ENCODE results near the gene SLC9A9.
A peak's percentile ranks its signal among the peaks of the same experiment; 100 is the strongest.

Gene SLC9A9

GRCh38 chr3:143771258-143771657 lies 77.0 kb downstream of the SLC9A9 start:
- no peak overlapping the region for H3K27ac ChIP-seq
- no peak for TF ChIP-seq CTCF (IDR thresholded peaks at IDR 0.05; ENCODE audit: low read depth, low read length)
- DNase-seq, result no peak
- H3K27me3 ChIP-seq (ENCODE audit: insufficient read depth, low read depth, severe bottlenecking), result no peaks in the 10 kb centered on the region
- H3K4me3 ChIP-seq (ENCODE audit: low read depth, low read length), result no peak overlapping the region
- no peaks in the 10 kb centered on the region for H3K9me3 ChIP-seq (ENCODE audit: severe bottlenecking)
- no peaks in the 10 kb centered on the region for H3K36me3 ChIP-seq

GRCh38 chr3:143770391-143770790 lies 77.9 kb downstream of the SLC9A9 start:
- Histone ChIP-seq H3K9me3 (ENCODE audit: severe bottlenecking) (no peaks in the 10 kb centered on the region), H3K4me3 (ENCODE audit: low read depth, low read length) (no peak overlapping the region), H3K36me3 (no peaks in the 10 kb centered on the region), H3K27ac (no peak overlapping the region), H3K27me3 (ENCODE audit: insufficient read depth, low read depth, severe bottlenecking) (no peaks in the 10 kb centered on the region)
- no peak for TF ChIP-seq CTCF (IDR thresholded peaks at IDR 0.05; ENCODE audit: low read depth, low read length)
- DNase-seq, result no peak

GRCh38 chr3:143769616-143770015 lies 78.7 kb downstream of the SLC9A9 start:
- no peak overlapping the region for H3K4me3 ChIP-seq (ENCODE audit: low read depth, low read length)
- TF ChIP-seq CTCF (IDR thresholded peaks at IDR 0.05; ENCODE audit: low read depth, low read length), result no peak
- no peak overlapping the region for H3K27ac ChIP-seq
- H3K9me3 ChIP-seq (ENCODE audit: severe bottlenecking), result no peaks in the 10 kb centered on the region
- no peak for DNase-seq
- no peaks in the 10 kb centered on the region for H3K27me3 ChIP-seq (ENCODE audit: insufficient read depth, low read depth, severe bottlenecking)
- H3K36me3 ChIP-seq, result no peaks in the 10 kb centered on the region

- no peak overlapping the region for H3K4me3 ChIP-seq (ENCODE audit: low read depth, low read length)
- no peaks in the 10 kb centered on the region for H3K27me3 ChIP-seq (ENCODE audit: insufficient read depth, low read depth, severe bottlenecking)
- H3K9me3 ChIP-seq (ENCODE audit: severe bottlenecking), result peaks cover 7% of the 10 kb centered on the region
- no peak overlapping the region for H3K27ac ChIP-seq
- TF ChIP-seq CTCF (IDR thresholded peaks at IDR 0.05; ENCODE audit: low read depth, low read length), result no peak
- no peaks in the 10 kb centered on the region for H3K36me3 ChIP-seq
- DNase-seq, result no peak
These were observed 83.4 kb downstream of the SLC9A9 start for GRCh38 chr3:143764840-143765239.

- 0 out of 2 replicates have a peak, but pooled peaks have one; percentile 14 for TF ChIP-seq CTCF (IDR thresholded peaks at IDR 0.05; ENCODE audit: low read depth, low read length)
- Histone ChIP-seq H3K27ac (no peak overlapping the region), H3K27me3 (ENCODE audit: insufficient read depth, low read depth, severe bottlenecking) (no peaks in the 10 kb centered on the region), H3K4me3 (ENCODE audit: low read depth, low read length) (no peak overlapping the region), H3K36me3 (no peaks in the 10 kb centered on the region), H3K9me3 (ENCODE audit: severe bottlenecking) (peaks cover 7% of the 10 kb centered on the region)
- DNase-seq, result no peak
These were observed 84.6 kb downstream of the SLC9A9 start for GRCh38 chr3:143763564-143764162.

- Histone ChIP-seq H3K27ac (no peak overlapping the region), H3K9me3 (ENCODE audit: severe bottlenecking) (peaks cover 7% of the 10 kb centered on the region), H3K36me3 (no peaks in the 10 kb centered on the region), H3K27me3 (ENCODE audit: insufficient read depth, low read depth, severe bottlenecking) (no peaks in the 10 kb centered on the region), H3K4me3 (ENCODE audit: low read depth, low read length) (no peak overlapping the region)
- DNase-seq, result no peak
- TF ChIP-seq CTCF (IDR thresholded peaks at IDR 0.05; ENCODE audit: low read depth, low read length), result no peak
These were observed 90.6 kb downstream of the SLC9A9 start for GRCh38 chr3:143757691-143758090.
